Uterus (tissue), 4 donors: ENCODE measurements around the gene OSBPL2. TPM values are rescaled to one million over a fixed set of nuclear protein-coding genes. Genes with fewer than 3 reads are reported as not detected.

Experiments
- DNase-seq, 2 donors: peaks; one replicate each; pipeline ENCODE4 v3.0.0-alpha.2; 2019 to 2020
- H3K27ac ChIP-seq, 2 donors: fragments of 200-600 bp; sonication (generic); 1 replicate in 1 of 2; 2 replicates in 1 of 2; pipeline ENCODE4 v1.5.1; 2016 to 2018
- H3K27me3 ChIP-seq, 2 donors: fragments of 200-600 bp; sonication (generic); one replicate each; pipeline ENCODE4 v1.5.1; 2018 to 2019; ENCODE audit warnings: control low read depth in 1 of 2
- H3K36me3 ChIP-seq, 2 donors: fragments of 200-600 bp; sonication (generic); one replicate each; pipeline ENCODE4 v1.5.1; 2019; ENCODE audit warnings: control low read depth in 1 of 2
- H3K4me1 ChIP-seq, 2 donors: fragments of 200-600 bp; sonication (generic); one replicate each; pipeline ENCODE4 v1.5.1; 2018 to 2019; ENCODE audit warnings: control low read depth in 1 of 2
- H3K4me3 ChIP-seq, 2 donors: fragments of 200-600 bp; sonication (generic); 1 replicate in 1 of 2; 2 replicates in 1 of 2; pipeline ENCODE4 v1.5.1; 2018 to 2019; ENCODE audit warnings: mild to moderate bottlenecking in 1 of 2
- H3K9me3 ChIP-seq, 2 donors: fragments of 200-600 bp; sonication (generic); one replicate each; pipeline ENCODE4 v1.5.1; 2019; ENCODE audit warnings: control low read depth in 1 of 2
- CTCF ChIP-seq, 4 experiments: fragments of 200-600 bp in 2 of 4; fragments of 450-650 bp in 2 of 4; sonication (generic) in 2 of 4; IDR thresholded peaks; one replicate each; pipeline ENCODE4 v1.5.1; 2016 to 2019; ENCODE audit warnings: antibody characterized with exemption in 4 of 4, mild to moderate bottlenecking in 2 of 4, moderate library complexity in 1 of 4
- POLR2A ChIP-seq, 2 donors: fragments of 450-650 bp; IDR thresholded peaks; one replicate each; pipeline ENCODE4 v1.6.1; 2016; ENCODE audit warnings: antibody characterized with exemption in 2 of 2, mild to moderate bottlenecking in 1 of 2, moderate library complexity in 1 of 2
- intact Hi-C: fragments of 100-400 bp; cut with DNase I; formaldehyde crosslinking; loops from one replicate; pipeline ENCODE4 v1.15.1; 2023; ENCODE audit warnings: low total_unique reads
- total RNA-seq, 4 donors: library from RNA; depleted of rRNA in 3 of 4; stranded (reverse); fragments of >200 nt in 3 of 4; gene quantifications; one replicate each; pipeline versions ENCODE4 v1.1.0 to v1.2.4, GENCODE V29; 2014 to 2023
- donor health status: DM: yes; HTN: yes; CAD: no.

Gene OSBPL2
- total RNA-seq, 4 donors from 2014 or later = 12.3 to 55.9 (median 33.4) TPM

DNA sequence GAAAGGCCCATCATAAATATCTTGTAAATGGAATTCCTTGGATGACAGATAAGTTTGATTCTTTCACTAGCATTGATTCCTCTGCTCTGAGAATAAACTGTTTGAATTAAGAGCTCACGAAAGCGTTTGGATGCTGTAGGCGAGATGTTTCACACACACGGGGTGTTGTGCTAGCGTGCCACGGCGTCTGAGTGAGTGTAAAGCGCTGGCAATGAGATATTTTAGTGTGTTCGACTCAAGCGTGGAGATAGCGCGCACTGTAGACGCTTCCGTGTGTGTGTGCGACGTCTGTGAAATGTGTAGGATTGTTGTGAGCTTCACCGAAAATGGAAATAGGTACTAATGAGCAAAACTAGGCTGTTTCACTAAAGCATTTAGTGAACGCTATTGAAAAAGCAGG is 35.1 kb downstream of the OSBPL2 start:
- TF ChIP-seq CTCF (IDR thresholded peaks at IDR 0.05) (no peak), POLR2A (IDR thresholded peaks at IDR 0.05) (no peak)
- H3K36me3 ChIP-seq = no peaks in the 10 kb centered on the region
- H3K27me3 ChIP-seq = no peaks in the 10 kb centered on the region
- H3K27ac ChIP-seq = no peak overlapping the region
- intact Hi-C loops = no loop called here
- H3K4me1 ChIP-seq = no peaks in the 10 kb centered on the region
- no peaks in the 10 kb centered on the region for H3K9me3 ChIP-seq
- DNase-seq = no peak
- no peak overlapping the region for H3K4me3 ChIP-seq

GRCh38 chr20:62274332-62274950 is 36.1 kb downstream of the OSBPL2 start:
- no peaks in the 10 kb centered on the region for H3K27me3 ChIP-seq
- H3K9me3 ChIP-seq = no peaks in the 10 kb centered on the region
- DNase-seq = no peak
- intact Hi-C loops = no loop called here
- H3K36me3 ChIP-seq = no peaks in the 10 kb centered on the region
- TF ChIP-seq POLR2A (IDR thresholded peaks at IDR 0.05) (no peak), CTCF (IDR thresholded peaks at IDR 0.05) (no peak)
- H3K4me3 ChIP-seq = no peak overlapping the region
- no peak overlapping the region for H3K27ac ChIP-seq
- no peaks in the 10 kb centered on the region for H3K4me1 ChIP-seq

DNA sequence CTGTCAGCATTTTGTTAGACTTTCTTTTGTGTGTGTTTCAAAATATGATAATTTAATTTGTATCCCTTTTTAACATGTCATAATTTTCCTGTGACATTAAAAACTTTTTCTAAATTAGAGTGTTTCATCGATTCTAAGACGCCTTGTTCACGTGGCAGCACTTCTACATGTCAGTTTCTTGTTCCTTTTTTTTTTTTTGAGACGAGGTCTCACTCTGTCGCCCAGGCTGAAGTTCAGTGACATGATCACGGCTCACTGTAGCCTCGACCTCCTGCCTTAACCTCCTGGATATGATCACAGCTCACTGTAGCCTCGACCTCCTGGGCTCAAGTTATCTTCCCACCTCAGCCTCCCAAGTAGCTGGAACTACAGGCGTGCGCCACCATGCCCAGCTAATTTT is 36.9 kb downstream of the OSBPL2 start:
- H3K36me3 ChIP-seq = no peaks in the 10 kb centered on the region
- intact Hi-C loops = no loop called here

GRCh38 chr20:62276439-62276838 is 38.1 kb downstream of the OSBPL2 start:
- Histone ChIP-seq H3K27me3 (no peaks in the 10 kb centered on the region), H3K4me1 (no peaks in the 10 kb centered on the region), H3K9me3 (no peaks in the 10 kb centered on the region), H3K36me3 (no peaks in the 10 kb centered on the region), H3K4me3 (no peak overlapping the region), H3K27ac (no peak overlapping the region)
- DNase-seq = no peak
- intact Hi-C loops = no loop called here
- no peak for TF ChIP-seq CTCF (IDR thresholded peaks at IDR 0.05)
- TF ChIP-seq POLR2A (IDR thresholded peaks at IDR 0.05) = no peak

More for the DNA sequence above, 36.9 kb downstream of the OSBPL2 start:
- H3K27me3 ChIP-seq = no peaks in the 10 kb centered on the region
- H3K4me3 ChIP-seq = no peak overlapping the region
- no peak overlapping the region for H3K27ac ChIP-seq
- DNase-seq = no peak
- no peaks in the 10 kb centered on the region for H3K4me1 ChIP-seq
- TF ChIP-seq CTCF (IDR thresholded peaks at IDR 0.05) = no peak
- TF ChIP-seq POLR2A (IDR thresholded peaks at IDR 0.05) = no peak
- no peaks in the 10 kb centered on the region for H3K9me3 ChIP-seq

GRCh38 chr20:62277253-62277652 is 38.9 kb downstream of the OSBPL2 start:
- TF ChIP-seq POLR2A (IDR thresholded peaks at IDR 0.05) (no peak), CTCF (IDR thresholded peaks at IDR 0.05) (no peak)
- H3K27me3 ChIP-seq = no peaks in the 10 kb centered on the region
- H3K36me3 ChIP-seq = no peaks in the 10 kb centered on the region
- H3K27ac ChIP-seq = no peak overlapping the region
- intact Hi-C loops = no loop called here
- DNase-seq = no peak
- no peaks in the 10 kb centered on the region for H3K4me1 ChIP-seq
- no peaks in the 10 kb centered on the region for H3K9me3 ChIP-seq
- H3K4me3 ChIP-seq = no peak overlapping the region
